Skeletal muscle tissue (tissue), 4 donors: Measurements from ENCODE around the gene CHADL. TPM values are rescaled to one million over a fixed set of nuclear protein-coding genes. Genes with fewer than 3 reads are reported as not detected.
A peak's percentile ranks its signal among the peaks of the same experiment; 100 is the strongest.

Experiments used
- H3K27ac ChIP-seq: one replicate; pipeline ENCODE4 v1.7.0; 2013; ENCODE audit warnings: mild to moderate bottlenecking, low read depth, low read length, inconsistent platforms
- H3K27me3 ChIP-seq, 3 donors: one replicate each; pipeline ENCODE4 v1.7.0; 2013; ENCODE audit warnings: low read length in 3 of 3; ENCODE audit not compliant: control insufficient read depth in 3 of 3, insufficient read depth in 3 of 3
- H3K36me3 ChIP-seq, 3 donors: one replicate each; pipeline ENCODE4 v1.7.0; 2013; ENCODE audit warnings: low read length in 3 of 3; ENCODE audit not compliant: control insufficient read depth in 3 of 3, insufficient read depth in 3 of 3
- H3K4me1 ChIP-seq, 3 donors: one replicate each; pipeline ENCODE4 v1.7.0; 2013; ENCODE audit warnings: low read length in 3 of 3, mild to moderate bottlenecking in 3 of 3; ENCODE audit not compliant: control insufficient read depth in 3 of 3, insufficient read depth in 3 of 3
- H3K4me3 ChIP-seq, 3 donors: one replicate each; pipeline ENCODE4 v1.7.0; 2013; ENCODE audit warnings: low read length in 3 of 3
- H3K9ac ChIP-seq, 3 donors: one replicate each; pipeline ENCODE4 v1.7.0; 2013; ENCODE audit warnings: low read length in 3 of 3, mild to moderate bottlenecking in 3 of 3, moderate library complexity in 2 of 3, low read depth in 1 of 3
- H3K9me3 ChIP-seq, 3 donors: one replicate each; pipeline ENCODE4 v1.7.0; 2013; ENCODE audit warnings: low read length in 3 of 3; ENCODE audit not compliant: control insufficient read depth in 3 of 3
- total RNA-seq: library from RNA; depleted of rRNA; stranded (reverse); fragments of >200 nt; gene quantifications from one replicate; pipeline ENCODE4 v1.2.3, GENCODE V29; 2014
- donor health status: Osteomylitis.

CHADL gene
- total RNA-seq, 1 donor from 2014 or later, result 2.1 TPM

GRCh38 chr22:41243361-41243760 lies 2.6 kb upstream of the CHADL start:
- Histone ChIP-seq H3K36me3 (peaks cover 9 to 16% (median 10%) of the 10 kb centered on the region in 3 donors), H3K4me3 (no peak overlapping the region), H3K9me3 (no peaks in the 10 kb centered on the region), H3K27me3 (no peaks in the 10 kb centered on the region), H3K9ac (no peak overlapping the region), H3K27ac (no peak overlapping the region), H3K4me1 (peaks cover 0 to 3% (median 0%) of the 10 kb centered on the region in 3 donors)

DNA sequence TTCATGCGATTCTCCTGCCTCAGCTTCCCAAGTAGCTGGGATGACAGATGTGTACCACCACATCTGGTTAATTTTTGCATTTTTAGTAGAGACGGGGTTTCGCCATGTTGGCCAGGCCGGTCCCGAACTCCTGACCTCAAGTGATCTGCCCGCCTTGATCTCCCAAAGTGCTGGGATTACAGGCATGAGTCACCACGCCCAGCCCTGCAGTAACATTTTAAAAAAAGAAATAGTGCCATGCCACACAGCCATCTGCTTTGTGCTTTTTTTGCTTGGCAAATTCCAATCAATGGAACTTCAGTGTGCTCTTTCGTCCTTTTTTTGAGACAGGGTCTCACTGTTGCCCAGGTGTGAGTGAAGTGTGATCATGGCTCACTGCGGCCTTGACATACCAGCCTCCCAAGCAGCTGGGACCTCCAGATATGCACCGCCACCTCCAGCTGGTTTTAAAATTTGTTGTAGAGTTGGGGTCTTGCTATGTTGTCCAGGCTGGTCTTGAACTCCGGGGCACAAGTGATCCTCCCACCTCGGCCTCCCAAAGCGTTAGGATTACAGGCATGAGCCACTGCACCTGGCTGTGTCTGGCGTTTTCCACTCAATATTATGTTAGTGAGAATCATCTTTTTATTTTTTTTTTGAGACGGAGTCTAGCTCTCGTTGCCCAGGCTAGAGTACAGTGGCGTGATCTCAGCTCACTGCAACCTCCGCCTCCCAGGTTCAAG lies 1.8 kb upstream of the CHADL start:
- Histone ChIP-seq H3K4me1 (peaks cover 4 to 7% (median 4%) of the 10 kb centered on the region in 3 donors), H3K4me3 (no peak overlapping the region), H3K27me3 (no peaks in the 10 kb centered on the region), H3K9me3 (no peaks in the 10 kb centered on the region), H3K36me3 (peaks cover 7 to 10% (median 8%) of the 10 kb centered on the region in 3 donors), H3K27ac (no peak overlapping the region), H3K9ac (no peak overlapping the region)

DNA sequence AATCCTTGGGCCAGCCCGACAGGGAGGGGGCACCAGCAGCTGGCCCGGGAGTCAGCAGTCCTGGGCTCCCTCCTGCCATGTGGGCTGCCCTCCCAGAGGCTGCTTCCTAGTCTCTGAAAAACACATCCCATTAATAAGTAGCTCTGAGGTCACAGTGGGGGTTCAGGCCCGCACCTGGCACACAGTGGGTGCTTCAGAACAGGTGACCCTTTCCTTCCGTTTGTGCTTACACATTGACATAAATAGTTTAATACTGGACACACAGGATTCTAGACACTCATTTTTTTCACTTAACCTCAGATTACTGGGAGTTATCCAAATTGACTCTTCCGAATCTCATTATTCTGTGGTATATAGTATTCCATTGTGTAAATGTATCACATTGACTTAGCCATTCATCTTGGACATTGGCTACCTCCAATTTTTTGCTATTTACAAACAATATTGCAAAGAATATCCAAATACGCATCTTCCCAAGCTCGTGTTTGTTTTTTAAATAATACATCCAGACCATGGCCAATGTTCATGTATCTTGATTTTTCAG lies 474 bp upstream of the CHADL start:
- no peaks in the 10 kb centered on the region for H3K9me3 ChIP-seq
- no peak overlapping the region for H3K27ac ChIP-seq
- H3K27me3 ChIP-seq, result no peaks in the 10 kb centered on the region
- H3K4me3 ChIP-seq, result no peak overlapping the region
- H3K4me1 ChIP-seq, result peaks cover 11 to 15% (median 12%) of the 10 kb centered on the region in 3 donors
- H3K9ac ChIP-seq, result no peak overlapping the region
- H3K36me3 ChIP-seq, result peaks cover under 1 to 6% (median 5%) of the 10 kb centered on the region in 3 donors

DNA sequence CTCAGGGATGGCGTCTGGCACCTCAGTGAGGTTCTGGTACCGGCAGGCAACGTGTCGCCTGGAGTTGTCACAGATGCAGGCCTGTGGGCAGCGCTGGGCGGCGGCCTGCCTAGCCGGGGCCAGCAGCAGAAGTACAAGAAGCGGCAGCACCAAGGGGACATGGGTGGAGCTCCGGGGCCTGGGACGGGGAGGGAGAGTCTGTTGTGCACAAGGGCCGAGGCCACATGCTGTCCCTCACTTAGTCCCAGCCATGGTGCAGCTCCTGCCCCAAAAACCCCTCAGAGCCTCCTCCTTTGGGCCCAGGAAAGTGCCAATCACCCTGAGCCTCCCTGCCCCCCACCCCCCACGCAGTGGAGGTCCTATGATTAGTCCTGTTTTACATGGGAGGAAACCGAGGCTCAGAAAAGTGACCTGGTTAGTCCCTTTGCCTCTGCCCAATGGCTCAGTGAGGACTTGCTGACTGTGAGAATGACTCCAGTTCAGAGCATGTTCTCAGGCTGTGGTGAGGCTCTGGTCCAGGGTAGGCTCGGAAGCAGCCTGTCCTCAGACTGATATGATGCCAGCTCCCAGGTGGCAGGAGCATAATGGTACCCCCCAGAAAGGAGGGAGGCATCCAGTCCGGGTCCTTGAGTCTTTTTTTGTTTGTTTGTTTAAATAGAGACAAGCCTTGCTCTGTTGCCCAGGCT lies 1.1 kb downstream of the CHADL start:
- Histone ChIP-seq H3K27me3 (no peaks in the 10 kb centered on the region), H3K9ac (no peak overlapping the region), H3K4me3 (no peak overlapping the region), H3K4me1 (peaks cover 11 to 16% (median 15%) of the 10 kb centered on the region in 3 donors), H3K36me3 (no peaks in the 10 kb centered on the region), H3K9me3 (no peaks in the 10 kb centered on the region), H3K27ac (no peak overlapping the region)

- H3K27me3 ChIP-seq, result no peaks in the 10 kb centered on the region
- no peaks in the 10 kb centered on the region for H3K9me3 ChIP-seq
- H3K9ac ChIP-seq, result no peak overlapping the region
- no peak overlapping the region for H3K4me3 ChIP-seq
- no peak overlapping the region for H3K27ac ChIP-seq
- peaks cover 11 to 16% (median 15%) of the 10 kb centered on the region in 3 donors for H3K4me1 ChIP-seq
- H3K36me3 ChIP-seq, result no peaks in the 10 kb centered on the region
Observed at GRCh38 chr22:41238570-41239442, 1.9 kb downstream of the CHADL start.

DNA sequence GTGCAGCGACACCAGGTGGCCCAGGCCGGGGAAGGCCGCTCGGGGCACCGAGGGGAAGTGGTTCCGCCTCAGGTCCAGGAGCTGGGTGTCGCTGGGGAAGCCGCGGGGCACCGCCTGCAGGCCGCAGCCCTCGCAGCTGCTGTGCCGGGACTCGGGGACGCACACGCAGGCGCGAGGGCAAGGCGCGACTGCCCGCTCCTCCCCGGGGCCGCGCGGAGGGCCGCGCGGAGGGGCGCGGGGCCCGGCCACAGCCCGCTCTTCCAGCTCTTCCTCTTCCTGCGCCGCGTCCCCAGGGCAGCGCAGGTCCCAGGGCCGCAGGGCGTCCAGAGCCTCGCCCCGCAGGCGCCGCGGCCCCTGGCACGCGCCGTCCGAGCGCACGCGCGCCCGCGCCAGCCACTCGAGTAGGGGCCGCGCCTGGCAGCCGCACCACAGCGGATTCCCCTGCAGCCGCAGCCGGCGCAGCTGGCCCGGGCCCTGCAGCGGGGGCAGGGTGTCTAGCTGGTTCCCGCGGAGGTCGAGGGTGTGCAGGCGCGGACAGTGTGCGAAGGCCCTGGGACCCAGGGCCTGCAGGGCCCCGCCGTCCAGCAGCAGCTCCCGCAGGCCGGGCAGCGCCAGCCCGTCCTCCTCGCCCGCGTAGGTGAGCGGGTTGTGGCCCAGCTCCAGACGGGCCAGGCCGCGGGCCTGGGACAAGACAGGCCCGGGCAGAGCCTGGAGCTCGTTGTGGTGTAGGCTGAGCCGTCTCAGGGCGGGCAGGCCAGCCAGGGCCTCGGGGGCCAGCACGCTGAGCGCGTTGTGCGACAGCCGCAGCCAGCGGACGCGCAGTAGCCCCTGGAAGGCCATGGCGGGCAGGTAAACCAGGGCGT lies 2.8 kb downstream of the CHADL start:
- H3K27ac ChIP-seq, result no peak overlapping the region
- H3K4me1 ChIP-seq, result peaks cover 11 to 16% (median 15%) of the 10 kb centered on the region in 3 donors
- no peaks in the 10 kb centered on the region for H3K36me3 ChIP-seq
- H3K27me3 ChIP-seq, result no peaks in the 10 kb centered on the region
- peak overlapping the region; percentile 32 to 79 (median 33) for H3K9ac ChIP-seq
- H3K9me3 ChIP-seq, result no peaks in the 10 kb centered on the region
- H3K4me3 ChIP-seq, result peak overlapping the region; percentile 38 to 66 (median 58)

DNA sequence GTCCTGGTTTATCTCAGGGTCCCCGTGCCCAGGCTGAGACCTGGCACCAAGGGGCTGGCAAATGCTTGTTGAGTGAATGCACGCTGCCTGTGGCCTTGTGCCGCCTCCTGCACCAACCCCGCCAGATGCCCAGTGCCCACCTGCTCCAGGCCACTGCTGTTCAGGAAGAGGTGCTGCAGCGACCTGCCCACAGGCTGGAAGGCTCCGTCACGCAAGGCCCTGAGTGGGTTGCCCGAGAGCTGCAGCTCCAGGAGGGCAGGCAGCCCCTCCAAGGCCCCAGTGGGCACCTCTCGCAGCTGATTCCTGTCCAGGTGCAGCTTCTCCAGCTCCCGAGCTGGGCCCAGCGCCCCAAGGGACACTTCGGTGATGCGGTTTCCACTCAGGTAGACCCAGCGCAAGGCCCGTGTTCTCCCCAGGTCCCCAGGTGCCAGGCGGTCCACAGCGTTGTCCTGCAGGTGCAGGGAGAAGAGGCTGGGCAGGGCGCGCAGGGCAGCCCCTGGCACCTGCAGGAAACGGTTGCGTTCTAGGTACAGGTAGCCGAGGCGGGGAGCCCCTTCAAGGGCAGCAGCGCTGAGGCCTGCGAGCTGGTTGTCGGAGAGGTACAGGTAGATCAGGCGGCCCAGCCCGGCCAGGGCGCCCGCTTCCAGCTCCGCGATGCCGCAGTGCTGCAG lies 3.6 kb downstream of the CHADL start:
- Histone ChIP-seq H3K27ac (no peak overlapping the region), H3K27me3 (no peaks in the 10 kb centered on the region), H3K4me3 (peak overlapping the region; percentile 38 to 66 (median 58)), H3K9me3 (no peaks in the 10 kb centered on the region), H3K9ac (peak overlapping the region; percentile 32 to 79 (median 33)), H3K36me3 (no peaks in the 10 kb centered on the region), H3K4me1 (peaks cover 11 to 19% (median 16%) of the 10 kb centered on the region in 3 donors)

- Histone ChIP-seq H3K27me3 (no peaks in the 10 kb centered on the region), H3K4me3 (no peak overlapping the region), H3K27ac (no peak overlapping the region), H3K9me3 (no peaks in the 10 kb centered on the region), H3K4me1 (peaks cover 11 to 23% (median 16%) of the 10 kb centered on the region in 3 donors), H3K36me3 (peaks cover 0 to 10% (median 10%) of the 10 kb centered on the region in 3 donors), H3K9ac (peak overlapping the region in 1 of 3 donors; percentile 25)
Observed at GRCh38 chr22:41234815-41235695, 5.7 kb downstream of the CHADL start.
